H9 (cell line): ENCODE results near the gene GRIK4. TPM values are rescaled to one million over a fixed set of nuclear protein-coding genes. Genes with fewer than 3 reads are reported as not detected.

Source experiments
- DNase-seq: peaks from one replicate; pipeline ENCODE4 v3.0.0-alpha.2; 2017
- H2AFZ ChIP-seq: one replicate; pipeline ENCODE4 v1.6.1; 2013; ENCODE audit warnings: mild to moderate bottlenecking, low read length, control low read depth, moderate library complexity
- H2AK5ac ChIP-seq: 2 replicates; pipeline ENCODE4 v1.6.1; 2013; ENCODE audit warnings: low read length, control low read depth, mixed read lengths; ENCODE audit not compliant: insufficient read length
- H2BK120ac ChIP-seq: one replicate; pipeline ENCODE4 v1.6.1; 2013; ENCODE audit warnings: low read depth, mild to moderate bottlenecking, low read length, control low read depth, inconsistent platforms; ENCODE audit not compliant: poor library complexity, severe bottlenecking
- H2BK12ac ChIP-seq: 2 replicates; pipeline ENCODE4 v1.6.1; 2013; ENCODE audit warnings: low read length, control low read depth, mixed read lengths, low read depth; ENCODE audit not compliant: insufficient read length
- H2BK15ac ChIP-seq: 2 replicates; pipeline ENCODE4 v1.6.1; 2013; ENCODE audit warnings: low read depth, low read length, control low read depth
- H2BK20ac ChIP-seq: one replicate; pipeline ENCODE4 v1.6.1; 2013; ENCODE audit warnings: low read depth, mild to moderate bottlenecking, low read length, control low read depth, inconsistent platforms; ENCODE audit not compliant: poor library complexity, severe bottlenecking
- H2BK5ac ChIP-seq: 2 replicates; pipeline ENCODE4 v1.6.1; 2013; ENCODE audit warnings: low read length, control low read depth, mixed read lengths; ENCODE audit not compliant: insufficient read length
- H3K14ac ChIP-seq: 2 replicates; pipeline ENCODE4 v1.6.1; 2013; ENCODE audit warnings: low read length, control low read depth; ENCODE audit not compliant: insufficient read depth
- H3K18ac ChIP-seq: 2 replicates; pipeline ENCODE4 v1.6.1; 2013; ENCODE audit warnings: low read depth, mild to moderate bottlenecking, mixed read lengths, low read length, control low read depth; ENCODE audit not compliant: insufficient read length
- H3K23ac ChIP-seq: 2 replicates; pipeline ENCODE4 v1.6.1; 2013; ENCODE audit warnings: low read length, control low read depth, mixed read lengths, low read depth; ENCODE audit not compliant: insufficient read length
- H3K23me2 ChIP-seq: 2 replicates; pipeline ENCODE4 v1.6.1; 2013; ENCODE audit warnings: low read depth, mild to moderate bottlenecking, mixed read lengths, low read length, control low read depth; ENCODE audit not compliant: insufficient read length, poor library complexity, severe bottlenecking
- H3K27ac ChIP-seq: 2 replicates; pipeline ENCODE4 v1.5.1; 2013; ENCODE audit warnings: low read length, control low read depth, mixed read lengths, low read depth; ENCODE audit not compliant: insufficient read length
- H3K27me3 ChIP-seq: 2 replicates; pipeline ENCODE4 v1.6.1; 2013; ENCODE audit warnings: low read length, control low read depth, inconsistent platforms; ENCODE audit not compliant: insufficient read depth
- H3K4ac ChIP-seq: 2 replicates; pipeline ENCODE4 v1.6.1; 2013; ENCODE audit warnings: low read depth, mild to moderate bottlenecking, control low read depth, inconsistent platforms, low read length, moderate library complexity
- H3K4me1 ChIP-seq: 2 replicates; pipeline ENCODE4 v1.6.1; 2013; ENCODE audit warnings: low read length, control low read depth, inconsistent platforms; ENCODE audit not compliant: insufficient read depth
- H3K4me2 ChIP-seq: 2 replicates; pipeline ENCODE4 v1.6.1; 2013; ENCODE audit warnings: low read length, control low read depth, mixed read lengths; ENCODE audit not compliant: insufficient read length, insufficient read depth
- H3K56ac ChIP-seq: 2 replicates; pipeline ENCODE4 v1.6.1; 2013; ENCODE audit warnings: low read depth, mild to moderate bottlenecking, mixed read lengths, low read length, control low read depth; ENCODE audit not compliant: insufficient read length
- H3K79me1 ChIP-seq: 2 replicates; pipeline ENCODE4 v1.6.1; 2013; ENCODE audit warnings: low read depth, mild to moderate bottlenecking, moderate library complexity, low read length, control low read depth, inconsistent platforms; ENCODE audit not compliant: insufficient read depth, poor library complexity, severe bottlenecking
- H3K79me2 ChIP-seq: 2 replicates; pipeline ENCODE4 v1.6.1; 2013; ENCODE audit warnings: low read length, control low read depth, inconsistent platforms; ENCODE audit not compliant: insufficient read depth
- H3K9ac ChIP-seq: 2 replicates; pipeline ENCODE4 v1.6.1; 2013; ENCODE audit warnings: low read length, control low read depth, mixed read lengths; ENCODE audit not compliant: insufficient read length; ENCODE audit errors: extremely low read depth
- H3K9me3 ChIP-seq: one replicate; pipeline ENCODE4 v1.6.1; 2013; ENCODE audit warnings: low read depth, low read length, inconsistent platforms; ENCODE audit not compliant: control insufficient read depth
- H3T11ph ChIP-seq: one replicate; pipeline ENCODE4 v1.6.1; 2013; ENCODE audit warnings: mild to moderate bottlenecking, low read length, control low read depth, inconsistent platforms
- H4K20me1 ChIP-seq: one replicate; pipeline ENCODE4 v1.6.1; 2013; ENCODE audit not compliant: control insufficient read depth, insufficient read length, insufficient read depth
- H4K5ac ChIP-seq: 2 replicates; pipeline ENCODE4 v1.6.1; 2013; ENCODE audit warnings: low read depth, mild to moderate bottlenecking, mixed read lengths, low read length, control low read depth; ENCODE audit not compliant: insufficient read length
- H4K8ac ChIP-seq: replicated peaks from 2 replicates; pipeline ENCODE4 v1.6.1; 2013; ENCODE audit warnings: low read length, control low read depth, mixed read lengths, low read depth; ENCODE audit not compliant: insufficient read length
- H4K91ac ChIP-seq: 2 replicates; pipeline ENCODE4 v1.6.1; 2013; ENCODE audit warnings: low read depth, mild to moderate bottlenecking, moderate library complexity, mixed read lengths, low read length, control low read depth; ENCODE audit not compliant: insufficient read length
- H3K27ac Mint-ChIP-seq, 3 experiments: 2 replicates in 2 of 3; 3 replicates in 1 of 3; pipeline ENCODE4 v1.8.0; 2020 to 2021; ENCODE audit warnings: mixed read lengths in 3 of 3, mild to moderate bottlenecking in 1 of 3, moderate library complexity in 1 of 3
- H3K27me3 Mint-ChIP-seq: 2 replicates; pipeline ENCODE4 v1.8.0; 2021; ENCODE audit warnings: low read depth, mild to moderate bottlenecking, moderate library complexity, mixed read lengths
- H3K36me3 Mint-ChIP-seq, 3 experiments: 2 replicates in 2 of 3; 3 replicates in 1 of 3; pipeline ENCODE4 v1.8.0; 2020 to 2021; ENCODE audit warnings: low read depth in 3 of 3, mixed read lengths in 3 of 3; ENCODE audit not compliant: insufficient read depth in 1 of 3
- H3K4me1 Mint-ChIP-seq, 2 experiments: 2 replicates each; pipeline ENCODE4 v1.8.0; 2020; ENCODE audit warnings: mixed read lengths in 2 of 2
- H3K4me3 Mint-ChIP-seq, 2 experiments: 2 replicates in 1 of 2; 3 replicates in 1 of 2; pipeline ENCODE4 v1.8.0; 2020 to 2021; ENCODE audit warnings: mild to moderate bottlenecking in 2 of 2, mixed read lengths in 2 of 2, moderate library complexity in 1 of 2
- H3K9me3 Mint-ChIP-seq, 2 experiments: 2 replicates in 1 of 2; 3 replicates in 1 of 2; pipeline ENCODE4 v1.8.0; 2020; ENCODE audit warnings: mild to moderate bottlenecking in 2 of 2, mixed read lengths in 2 of 2, moderate library complexity in 1 of 2
- WGBS: extraction: QIAGEN DNeasy Blood & Tissue Kit; methylation state at CpG from one replicate; pipeline ENCODE4 v1.1.7; 2013; ENCODE audit warnings: missing lambda C conversion rate, low lambda C conversion rate, mixed read lengths; ENCODE audit not compliant: insufficient read length; ENCODE audit errors: extremely low coverage; 5-methylcytosine and 5-hydroxymethylcytosine counted together
- total RNA-seq: library from RNA; stranded (reverse); gene quantifications from 2 replicates; pipeline ENCODE4 v1.2.1, GENCODE V29; 2021
- TF ChIP-seq, protein P1 (sequence below): fragments of 200-600 bp; sonication (generic); conservative IDR thresholded peaks from 3 replicates; pipeline ENCODE4 v1.8.0; 2021; ENCODE audit warnings: antibody characterized with exemption, mild to moderate bottlenecking

Gene GRIK4
- total RNA-seq, 1 experiment from 2014 or later: 2.3 TPM

- H2BK5ac ChIP-seq: no peak overlapping the region
- H3K23ac ChIP-seq: no peak overlapping the region
- H3K14ac ChIP-seq: no peak overlapping the region
- H3K79me2 ChIP-seq: no peaks in the 10 kb centered on the region
- no peak for DNase-seq
- H3K36me3 Mint-ChIP-seq: no peaks in the 10 kb centered on the region
- no peak overlapping the region for H2BK20ac ChIP-seq
- no peaks in the 10 kb centered on the region for H3K27me3 ChIP-seq
- no peak overlapping the region for H3K4ac ChIP-seq
- H4K8ac ChIP-seq: no peak overlapping the region
- H3K4me1 ChIP-seq: no peaks in the 10 kb centered on the region
- H3K9me3 ChIP-seq: no peaks in the 10 kb centered on the region
- TF ChIP-seq, protein P1, sequence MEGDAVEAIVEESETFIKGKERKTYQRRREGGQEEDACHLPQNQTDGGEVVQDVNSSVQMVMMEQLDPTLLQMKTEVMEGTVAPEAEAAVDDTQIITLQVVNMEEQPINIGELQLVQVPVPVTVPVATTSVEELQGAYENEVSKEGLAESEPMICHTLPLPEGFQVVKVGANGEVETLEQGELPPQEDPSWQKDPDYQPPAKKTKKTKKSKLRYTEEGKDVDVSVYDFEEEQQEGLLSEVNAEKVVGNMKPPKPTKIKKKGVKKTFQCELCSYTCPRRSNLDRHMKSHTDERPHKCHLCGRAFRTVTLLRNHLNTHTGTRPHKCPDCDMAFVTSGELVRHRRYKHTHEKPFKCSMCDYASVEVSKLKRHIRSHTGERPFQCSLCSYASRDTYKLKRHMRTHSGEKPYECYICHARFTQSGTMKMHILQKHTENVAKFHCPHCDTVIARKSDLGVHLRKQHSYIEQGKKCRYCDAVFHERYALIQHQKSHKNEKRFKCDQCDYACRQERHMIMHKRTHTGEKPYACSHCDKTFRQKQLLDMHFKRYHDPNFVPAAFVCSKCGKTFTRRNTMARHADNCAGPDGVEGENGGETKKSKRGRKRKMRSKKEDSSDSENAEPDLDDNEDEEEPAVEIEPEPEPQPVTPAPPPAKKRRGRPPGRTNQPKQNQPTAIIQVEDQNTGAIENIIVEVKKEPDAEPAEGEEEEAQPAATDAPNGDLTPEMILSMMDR: no peak
- H3K18ac ChIP-seq: no peak overlapping the region
- H2AK5ac ChIP-seq: no peak overlapping the region
- no peak overlapping the region for H3K27ac Mint-ChIP-seq
- H3K27ac ChIP-seq: no peak overlapping the region
- H4K91ac ChIP-seq: no peak overlapping the region
- no peaks in the 10 kb centered on the region for H3K9me3 Mint-ChIP-seq
- H3K9ac ChIP-seq: no peak overlapping the region
- no peak overlapping the region for H2AFZ ChIP-seq
- H3K79me1 ChIP-seq: no peaks in the 10 kb centered on the region
- peaks cover 13 to 22% of the 10 kb centered on the region in 2 experiments; a peak in 3 of 4 replicates for H3K4me1 Mint-ChIP-seq
- no peak overlapping the region for H2BK15ac ChIP-seq
- no peaks in the 10 kb centered on the region for H3K23me2 ChIP-seq
- no CpG with 5 or more reads among the region's 5 CpGs for WGBS
- peaks cover 1% of the 10 kb centered on the region for H3K27me3 Mint-ChIP-seq
- H4K20me1 ChIP-seq: no peaks in the 10 kb centered on the region
- no peak overlapping the region for H2BK12ac ChIP-seq
- no peak overlapping the region for H3K4me2 ChIP-seq
- H3T11ph ChIP-seq: no peak overlapping the region
- no peak overlapping the region for H3K56ac ChIP-seq
- H3K4me3 Mint-ChIP-seq: no peak overlapping the region
- H4K5ac ChIP-seq: no peak overlapping the region
- no peak overlapping the region for H2BK120ac ChIP-seq
Measured at GRCh38 chr11:120919566-120919965, 408.0 kb downstream of the GRIK4 start.
